Activated naive CD4-positive, alpha-beta T cell treated with anti-CD3 and anti-CD28 coated beads for 36 hours (primary cell): ENCODE measurements around the gene TRIOBP. TPM values are rescaled to one million over a fixed set of nuclear protein-coding genes. Genes with fewer than 3 reads are reported as not detected.
"Not testable (repeated sequence)": the region's sequence is repeated elsewhere in the genome, so short reads cannot be mapped to it uniquely, and the experiment has no call there.

Experiments used
- CTCF ChIA-PET: fragments of 350-600 bp; sonication (Branson Sonifier 250); formaldehyde crosslinking; loops from one replicate; lab custom pipeline; 2021; ENCODE audit warnings: antibody characterized with exemption; lab: Charles Lee
- DNase-seq: peaks from one replicate; pipeline ENCODE4 v3.0.0-alpha.2; 2020
- H3K27ac Mint-ChIP-seq: one replicate; pipeline ENCODE4 v1.8.0; 2021; ENCODE audit warnings: mild to moderate bottlenecking, mixed read lengths
- H3K27me3 Mint-ChIP-seq: one replicate; pipeline ENCODE4 v1.8.0; 2021; ENCODE audit warnings: low read depth, mixed read lengths
- H3K36me3 Mint-ChIP-seq: one replicate; pipeline ENCODE4 v1.8.0; 2021; ENCODE audit warnings: low read depth, mixed read lengths
- H3K4me1 Mint-ChIP-seq: one replicate; pipeline ENCODE4 v1.8.0; 2021; ENCODE audit warnings: low read depth, mixed read lengths
- H3K4me3 Mint-ChIP-seq: one replicate; pipeline ENCODE4 v1.8.0; 2021; ENCODE audit warnings: mild to moderate bottlenecking, moderate library complexity, mixed read lengths
- H3K9me3 Mint-ChIP-seq: one replicate; pipeline ENCODE4 v1.8.0; 2021; ENCODE audit warnings: mixed read lengths
- intact Hi-C: fragments of 100-400 bp; cut with micrococcal nuclease; formaldehyde crosslinking; loops from one replicate; pipeline ENCODE4 v1.15.1; 2023
- total RNA-seq, 2 experiments: library from RNA; stranded (reverse); gene quantifications; one replicate each; pipeline ENCODE4 v1.2.3, GENCODE V29; 2021

Gene TRIOBP
- total RNA-seq, 2 experiments from 2014 or later: 17.5 to 18.8 TPM

DNA sequence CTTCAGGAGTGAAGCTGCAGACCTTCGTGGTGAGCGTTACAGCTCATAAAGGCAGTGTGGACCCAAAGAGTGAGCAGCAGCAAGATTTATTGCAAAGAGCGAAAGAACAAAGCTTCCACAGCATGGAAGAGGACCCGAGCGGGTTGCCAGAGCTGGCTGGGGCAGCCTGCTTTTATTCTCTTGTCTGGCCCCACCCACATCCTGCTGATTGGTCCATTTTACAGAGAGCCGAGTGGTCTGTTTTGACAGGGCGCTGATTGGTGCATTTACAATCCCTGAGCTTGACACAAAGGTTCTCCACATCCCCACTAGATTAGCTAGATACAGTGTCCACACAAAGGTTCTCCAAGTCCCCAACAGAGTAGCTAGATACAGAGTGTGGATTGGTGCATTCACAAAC lies 20.4 kb downstream of the TRIOBP start:
- CTCF ChIA-PET, H3K36me3 Mint-ChIP-seq, H3K27ac Mint-ChIP-seq, H3K27me3 Mint-ChIP-seq, DNase-seq, H3K4me1 Mint-ChIP-seq, H3K4me3 Mint-ChIP-seq, H3K9me3 Mint-ChIP-seq: not testable (repeated sequence)
- intact Hi-C loops: loop anchor here (10.0 kb wide), 1 partner anchor 58 kb away; no protein-coding TSS in a partner anchor

DNA sequence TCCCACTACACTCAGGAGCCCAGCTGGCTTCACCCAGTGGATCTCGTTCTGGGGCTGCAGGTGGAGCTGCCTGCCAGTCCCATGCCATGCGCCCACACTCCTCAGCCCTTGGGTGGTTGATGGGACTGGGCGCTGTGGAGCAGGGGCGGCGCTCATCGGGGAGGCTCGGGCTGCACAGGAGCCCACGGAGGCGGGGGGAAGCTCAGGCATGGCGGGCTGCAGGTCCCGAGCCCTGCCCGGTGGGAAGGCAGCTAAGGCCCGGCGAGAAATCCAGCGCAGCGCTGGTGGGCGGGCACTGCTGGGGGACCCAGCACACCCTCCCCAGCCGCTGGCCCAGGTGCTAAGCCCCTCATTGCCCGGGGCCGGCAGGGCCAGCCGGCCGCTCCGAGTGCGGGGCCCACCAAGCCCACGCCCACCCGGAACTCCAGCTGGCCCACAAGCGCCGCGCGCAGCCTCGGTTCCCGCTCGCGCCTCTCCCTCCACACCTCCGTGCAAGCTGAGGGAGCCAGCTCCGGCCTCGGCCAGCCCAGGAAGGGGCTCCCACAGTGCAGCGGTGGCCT lies 21.0 kb downstream of the TRIOBP start:
- CTCF ChIA-PET, H3K4me3 Mint-ChIP-seq, DNase-seq, H3K9me3 Mint-ChIP-seq, H3K27ac Mint-ChIP-seq, H3K27me3 Mint-ChIP-seq, H3K36me3 Mint-ChIP-seq, H3K4me1 Mint-ChIP-seq: not testable (repeated sequence)
- intact Hi-C loops: loop anchor here (10.0 kb wide), 1 partner anchor 57 kb away; no protein-coding TSS in a partner anchor

DNA sequence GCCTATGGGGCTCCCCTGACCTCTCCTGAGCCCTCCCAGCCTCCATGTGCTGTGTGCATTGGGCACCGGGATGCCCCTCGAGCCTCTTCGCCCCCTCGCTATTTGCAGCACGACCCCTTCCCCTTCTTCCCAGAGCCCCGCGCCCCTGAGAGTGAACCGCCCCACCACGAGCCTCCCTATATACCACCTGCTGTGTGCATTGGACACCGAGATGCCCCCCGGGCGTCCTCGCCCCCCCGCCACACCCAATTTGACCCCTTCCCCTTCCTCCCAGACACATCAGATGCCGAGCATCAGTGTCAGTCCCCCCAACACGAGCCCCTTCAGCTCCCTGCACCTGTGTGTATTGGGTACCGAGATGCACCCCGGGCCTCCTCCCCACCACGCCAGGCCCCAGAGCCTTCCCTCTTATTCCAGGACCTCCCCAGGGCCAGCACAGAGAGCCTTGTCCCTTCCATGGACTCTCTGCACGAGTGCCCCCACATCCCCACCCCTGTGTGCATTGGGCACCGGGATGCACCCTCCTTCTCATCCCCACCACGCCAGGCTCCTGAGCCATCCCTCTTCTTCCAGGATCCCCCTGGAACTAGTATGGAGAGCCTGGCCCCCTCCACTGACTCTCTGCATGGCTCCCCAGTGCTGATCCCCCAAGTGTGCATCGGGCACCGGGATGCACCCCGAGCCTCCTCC lies 28.8 kb downstream of the TRIOBP start:
- CTCF ChIA-PET: no interaction called here
- Mint-ChIP-seq H3K36me3 (no peaks in the 10 kb centered on the region), H3K27ac (no peak overlapping the region), H3K27me3 (no peaks in the 10 kb centered on the region), H3K9me3 (no peaks in the 10 kb centered on the region), H3K4me3 (no peak overlapping the region), H3K4me1 (peaks cover 2% of the 10 kb centered on the region)
- intact Hi-C loops: no loop called here
- no peak for DNase-seq

DNA sequence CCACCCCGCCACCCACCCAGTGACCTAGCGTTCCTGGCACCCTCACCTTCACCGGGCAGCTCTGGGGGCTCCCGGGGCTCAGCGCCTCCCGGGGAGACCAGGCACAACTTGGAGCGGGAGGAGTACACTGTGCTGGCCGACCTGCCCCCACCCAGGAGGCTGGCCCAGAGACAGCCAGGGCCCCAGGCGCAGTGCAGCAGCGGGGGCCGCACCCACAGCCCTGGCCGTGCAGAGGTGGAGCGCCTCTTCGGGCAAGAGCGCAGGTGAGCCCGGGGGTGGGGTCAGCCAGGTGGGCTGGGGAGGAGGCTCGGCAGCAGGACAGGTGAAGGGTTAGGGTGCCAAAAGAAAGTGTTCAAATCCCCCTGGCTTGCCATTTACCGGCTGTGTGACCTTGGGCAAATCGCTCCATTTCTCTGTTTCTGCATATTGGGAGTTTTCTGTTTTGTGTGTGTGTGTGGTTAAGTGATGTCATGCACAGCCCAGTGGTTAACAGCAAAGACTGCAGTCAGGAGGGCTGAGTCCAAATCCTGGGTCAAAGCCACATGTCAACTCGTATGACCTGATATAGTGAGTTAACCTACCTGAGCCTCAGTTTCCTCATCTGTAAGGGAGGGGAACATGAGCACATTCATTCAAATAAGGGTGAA lies 29.5 kb downstream of the TRIOBP start:
- no peaks in the 10 kb centered on the region for H3K27me3 Mint-ChIP-seq
- H3K27ac Mint-ChIP-seq: no peak overlapping the region
- H3K36me3 Mint-ChIP-seq: no peaks in the 10 kb centered on the region
- no peak for DNase-seq
- no peak overlapping the region for H3K4me3 Mint-ChIP-seq
- peaks cover 2% of the 10 kb centered on the region for H3K4me1 Mint-ChIP-seq
- CTCF ChIA-PET: no interaction called here
- intact Hi-C loops: no loop called here
- no peaks in the 10 kb centered on the region for H3K9me3 Mint-ChIP-seq

DNA sequence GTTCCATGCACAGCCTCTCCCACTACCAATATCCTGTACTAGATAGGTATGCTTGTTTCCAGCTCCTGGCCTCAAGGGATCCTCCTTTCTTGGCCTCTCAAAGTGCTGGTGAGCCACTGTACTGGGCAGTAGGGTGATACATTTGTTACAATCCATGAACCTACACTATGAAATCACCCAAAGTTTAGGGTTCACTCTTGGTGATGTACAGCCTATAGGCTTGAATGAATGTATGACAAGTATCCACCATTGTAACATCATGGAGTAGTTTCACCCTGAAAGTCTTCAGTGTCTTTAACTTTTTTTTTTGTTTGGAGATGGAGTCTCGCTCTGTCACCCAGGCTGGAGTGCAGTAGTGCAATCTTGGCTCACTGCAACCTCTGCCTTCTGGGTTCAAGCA lies 31.8 kb downstream of the TRIOBP start:
- DNase-seq: no peak
- Mint-ChIP-seq H3K27me3 (no peaks in the 10 kb centered on the region), H3K27ac (no peak overlapping the region), H3K4me1 (peaks cover 2% of the 10 kb centered on the region), H3K9me3 (no peaks in the 10 kb centered on the region), H3K4me3 (no peak overlapping the region), H3K36me3 (no peaks in the 10 kb centered on the region)
- intact Hi-C loops: no loop called here
- CTCF ChIA-PET: interaction anchor here (0.7 kb wide), 1 partner anchor 86 kb away, joined by 5 read pairs; no protein-coding TSS in a partner anchor

DNA sequence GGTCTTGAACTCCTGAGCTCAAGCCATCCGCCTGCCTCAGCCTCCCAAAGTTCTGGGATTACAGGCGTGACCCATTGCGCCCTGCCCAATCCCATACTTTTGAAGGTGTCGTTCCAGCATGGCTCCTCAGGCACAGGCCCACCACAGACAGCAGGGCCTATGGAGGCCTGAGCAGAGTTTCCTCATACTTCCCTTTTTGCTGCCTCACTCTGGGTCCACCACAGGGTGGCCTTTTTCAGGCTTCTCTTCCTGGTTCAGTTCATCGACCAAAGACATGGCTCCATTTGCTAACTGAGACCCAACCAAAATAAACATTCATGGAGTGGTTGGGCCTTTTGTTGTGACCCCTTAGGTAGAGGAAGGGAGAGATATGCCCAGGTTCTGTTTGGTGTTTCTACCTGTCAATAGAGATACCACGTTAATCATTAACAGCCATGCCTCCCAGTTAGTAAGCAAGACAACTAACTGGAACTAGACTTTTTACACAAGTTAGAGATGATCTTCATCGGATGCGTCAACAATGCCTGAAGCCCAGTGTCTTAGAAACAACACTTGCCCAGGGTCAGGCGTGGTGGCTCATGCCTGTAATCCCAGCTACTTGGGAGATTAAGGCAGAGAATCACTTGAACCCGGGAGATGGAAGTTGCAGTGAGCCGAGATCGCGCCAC lies 35.1 kb downstream of the TRIOBP start:
- no peaks in the 10 kb centered on the region for H3K27me3 Mint-ChIP-seq
- peaks cover 2% of the 10 kb centered on the region for H3K4me1 Mint-ChIP-seq
- CTCF ChIA-PET: no interaction called here
- no peaks in the 10 kb centered on the region for H3K9me3 Mint-ChIP-seq
- H3K27ac Mint-ChIP-seq: no peak overlapping the region
- DNase-seq: no peak
- intact Hi-C loops: no loop called here
- H3K4me3 Mint-ChIP-seq: no peak overlapping the region
- no peaks in the 10 kb centered on the region for H3K36me3 Mint-ChIP-seq

DNA sequence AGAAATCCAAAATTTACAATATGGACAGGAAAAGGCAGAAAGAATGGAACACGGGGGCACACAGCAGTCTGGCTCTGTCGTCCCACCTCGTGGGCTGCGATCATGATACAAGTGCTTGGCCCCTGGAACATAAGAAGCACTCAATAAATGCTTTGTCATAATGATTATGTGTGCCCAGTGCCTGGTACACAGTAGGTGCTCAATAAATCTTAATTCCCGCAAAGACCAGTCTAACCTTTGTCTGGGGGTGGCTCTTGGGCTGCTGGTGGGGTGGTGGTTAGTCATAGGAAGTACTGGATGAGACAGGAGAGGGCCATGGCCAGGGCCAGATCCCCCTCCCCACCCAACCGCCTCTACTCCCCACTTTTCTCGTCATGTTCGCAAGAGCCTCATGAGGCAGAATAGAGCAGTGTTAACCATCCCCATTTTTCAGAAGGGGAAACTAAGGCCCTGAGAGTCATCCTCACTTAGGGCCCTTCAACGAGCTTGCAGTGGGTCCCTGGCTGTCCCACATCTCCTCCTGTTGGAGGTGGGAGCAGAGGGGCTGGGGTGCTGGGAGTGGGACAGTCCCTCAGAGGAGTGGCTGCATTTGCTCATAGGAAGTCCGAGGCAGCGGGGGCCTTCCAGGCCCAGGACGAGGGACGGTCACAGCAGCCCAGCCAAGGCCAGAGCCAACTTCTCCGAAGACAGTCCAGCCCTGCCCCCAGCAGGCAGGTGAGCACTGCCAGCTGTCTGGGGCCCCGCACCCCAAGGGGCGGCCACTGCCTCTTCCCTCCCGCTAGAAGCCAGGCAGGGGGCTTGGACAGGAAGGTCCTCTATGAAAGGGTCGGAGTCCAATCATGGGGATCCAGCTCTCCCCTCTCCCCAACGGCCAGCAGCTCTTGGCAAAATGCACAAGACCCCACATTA lies 36.1 kb downstream of the TRIOBP start:
- CTCF ChIA-PET: no interaction called here
- H3K4me3 Mint-ChIP-seq: no peak overlapping the region
- H3K36me3 Mint-ChIP-seq: no peaks in the 10 kb centered on the region
- intact Hi-C loops: no loop called here
- no peak overlapping the region for H3K27ac Mint-ChIP-seq
- no peaks in the 10 kb centered on the region for H3K9me3 Mint-ChIP-seq
- no peaks in the 10 kb centered on the region for H3K27me3 Mint-ChIP-seq
- peaks cover 2% of the 10 kb centered on the region for H3K4me1 Mint-ChIP-seq
- no peak for DNase-seq

DNA sequence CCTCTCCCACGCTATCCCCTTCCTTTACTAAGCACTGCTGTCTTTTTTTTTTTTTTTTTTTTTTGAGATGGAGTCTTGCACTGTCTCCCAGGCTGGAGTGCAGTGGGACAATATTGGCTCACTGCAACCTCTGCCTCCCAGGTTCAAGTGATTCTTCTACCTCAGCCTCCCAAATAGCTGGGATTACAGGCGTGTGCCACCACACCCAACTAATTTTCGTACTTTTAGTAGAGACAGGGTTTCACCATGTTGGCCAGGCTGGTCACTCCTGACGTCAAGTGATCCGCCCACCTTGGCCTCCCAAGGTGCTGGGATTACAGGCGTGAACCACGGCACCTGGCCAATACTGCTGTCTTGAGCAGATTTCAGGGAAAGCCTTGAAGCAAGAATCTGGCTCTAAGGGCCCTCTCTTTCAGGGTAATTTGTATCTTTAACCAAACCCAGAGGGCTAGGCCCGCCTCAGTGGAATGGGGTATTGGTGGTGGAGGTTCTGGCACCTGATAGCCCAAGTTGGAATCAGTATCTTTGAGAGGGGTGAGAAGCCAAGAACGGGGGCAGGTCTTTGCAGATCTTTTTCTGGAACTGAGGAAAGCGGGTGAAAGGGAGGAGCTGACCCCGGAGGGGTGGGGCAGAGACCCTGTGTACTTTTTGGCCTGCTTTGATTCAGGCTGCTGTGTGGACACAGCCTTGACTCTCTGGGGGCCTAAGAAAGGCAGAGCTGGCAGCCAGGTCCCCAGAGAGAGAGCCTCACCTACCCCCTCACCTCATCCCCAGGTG lies 37.0 kb downstream of the TRIOBP start:
- no peaks in the 10 kb centered on the region for H3K36me3 Mint-ChIP-seq
- no peaks in the 10 kb centered on the region for H3K27me3 Mint-ChIP-seq
- H3K4me1 Mint-ChIP-seq: no peaks in the 10 kb centered on the region
- H3K4me3 Mint-ChIP-seq: no peak overlapping the region
- H3K9me3 Mint-ChIP-seq: no peaks in the 10 kb centered on the region
- intact Hi-C loops: no loop called here
- no peak for DNase-seq
- CTCF ChIA-PET: no interaction called here
- peak overlapping the region; percentile 22 for H3K27ac Mint-ChIP-seq

DNA sequence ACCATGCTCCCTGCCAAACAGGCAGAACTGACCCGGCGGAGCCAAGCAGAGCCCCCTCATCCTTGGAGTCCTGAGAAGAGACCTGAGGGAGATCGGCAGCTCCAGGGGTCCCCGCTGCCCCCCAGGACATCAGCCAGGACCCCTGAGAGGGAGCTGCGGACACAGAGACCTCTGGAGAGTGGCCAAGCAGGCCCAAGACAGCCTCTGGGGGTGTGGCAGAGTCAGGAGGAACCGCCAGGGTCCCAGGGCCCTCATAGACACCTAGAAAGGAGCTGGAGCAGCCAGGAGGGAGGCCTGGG lies 37.5 kb downstream of the TRIOBP start:
- no peak overlapping the region for H3K4me3 Mint-ChIP-seq
- no peaks in the 10 kb centered on the region for H3K36me3 Mint-ChIP-seq
- no peaks in the 10 kb centered on the region for H3K27me3 Mint-ChIP-seq
- no peaks in the 10 kb centered on the region for H3K4me1 Mint-ChIP-seq
- H3K9me3 Mint-ChIP-seq: no peaks in the 10 kb centered on the region
- DNase-seq: no peak
- intact Hi-C loops: no loop called here
- CTCF ChIA-PET: no interaction called here
- H3K27ac Mint-ChIP-seq: peak overlapping the region; percentile 22

DNA sequence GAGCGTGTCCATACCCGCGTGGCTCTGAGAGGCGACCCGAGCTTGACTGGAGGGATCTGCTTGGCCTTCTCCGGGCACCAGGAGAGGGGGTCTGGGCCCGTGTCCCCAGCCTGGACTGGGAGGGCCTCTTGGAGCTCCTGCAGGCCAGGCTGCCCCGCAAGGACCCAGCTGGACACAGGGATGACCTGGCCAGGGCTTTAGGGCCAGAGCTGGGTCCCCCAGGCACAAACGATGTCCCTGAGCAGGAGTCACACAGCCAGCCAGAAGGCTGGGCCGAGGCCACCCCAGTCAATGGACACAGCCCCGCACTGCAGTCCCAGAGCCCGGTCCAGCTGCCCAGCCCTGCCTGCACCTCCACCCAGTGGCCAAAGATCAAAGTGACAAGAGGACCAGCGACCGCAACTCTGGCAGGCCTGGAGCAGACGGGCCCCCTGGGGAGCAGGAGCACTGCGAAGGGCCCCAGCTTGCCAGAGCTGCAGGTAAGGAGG lies 38.2 kb downstream of the TRIOBP start:
- intact Hi-C loops: no loop called here
- Mint-ChIP-seq H3K27me3 (no peaks in the 10 kb centered on the region), H3K36me3 (no peaks in the 10 kb centered on the region), H3K27ac (no peak overlapping the region), H3K9me3 (no peaks in the 10 kb centered on the region), H3K4me1 (no peaks in the 10 kb centered on the region), H3K4me3 (no peak overlapping the region)
- CTCF ChIA-PET: no interaction called here
- DNase-seq: no peak

DNA sequence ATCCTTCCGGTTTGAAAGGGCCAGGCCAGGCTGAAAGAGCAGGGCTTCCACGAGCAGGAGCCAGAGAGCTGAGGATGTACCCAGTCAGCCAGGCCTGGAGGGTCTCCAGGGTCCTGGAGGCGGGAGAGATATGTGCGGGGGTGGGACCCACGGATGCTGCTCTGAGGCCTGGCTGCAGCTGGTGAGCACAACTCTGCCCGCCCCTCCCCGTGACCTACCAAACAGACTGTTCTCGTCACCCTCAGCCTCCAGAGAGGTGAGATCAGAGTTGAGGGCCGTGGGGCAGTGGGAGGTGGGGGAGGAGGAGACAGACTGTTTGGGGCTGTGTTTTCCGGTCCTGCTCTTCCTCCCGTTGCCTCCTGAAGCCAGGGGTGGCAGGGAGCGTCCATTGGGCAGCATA lies 42.2 kb downstream of the TRIOBP start:
- no peak overlapping the region for H3K27ac Mint-ChIP-seq
- CTCF ChIA-PET: no interaction called here
- H3K4me1 Mint-ChIP-seq: peaks cover 3% of the 10 kb centered on the region
- DNase-seq: no peak
- H3K36me3 Mint-ChIP-seq: no peaks in the 10 kb centered on the region
- intact Hi-C loops: no loop called here
- no peak overlapping the region for H3K4me3 Mint-ChIP-seq
- no peaks in the 10 kb centered on the region for H3K9me3 Mint-ChIP-seq
- no peaks in the 10 kb centered on the region for H3K27me3 Mint-ChIP-seq
